HAP-1 (cell line): ENCODE results near the gene ILK.

Source experiments
- DNase-seq, 2 experiments: peaks; one replicate each; pipeline ENCODE4 v3.0.0-alpha.2; 2016 to 2020; ENCODE audit warnings: low spot score in 2 of 2
- H3K27me3 ChIP-seq: fragments of 250-450 bp; sonication (Bioruptor Pico); 2 replicates; pipeline ENCODE4 v1.5.1; 2020; ENCODE audit warnings: low read depth, mild to moderate bottlenecking, moderate library complexity
- H3K36me3 ChIP-seq: fragments of 250-450 bp; sonication (Bioruptor Pico); replicated peaks from 2 replicates; pipeline ENCODE4 v1.5.1; 2020; ENCODE audit warnings: mild to moderate bottlenecking
- H3K4me1 ChIP-seq: fragments of 250-450 bp; sonication (Bioruptor Pico); 2 replicates; pipeline ENCODE4 v1.5.1; 2020; ENCODE audit warnings: mild to moderate bottlenecking
- H3K4me3 ChIP-seq: fragments of 250-450 bp; sonication (Bioruptor Pico); 2 replicates; pipeline ENCODE4 v1.5.1; 2020; ENCODE audit warnings: mild to moderate bottlenecking, moderate library complexity
- H3K9me3 ChIP-seq: fragments of 250-450 bp; sonication (Bioruptor Pico); 2 replicates; pipeline ENCODE4 v1.5.1; 2020; ENCODE audit warnings: mild to moderate bottlenecking, moderate library complexity
- in situ Hi-C: fragments of 300-500 bp; cut with MboI; formaldehyde crosslinking; loops from 3 replicates; pipeline ENCODE4 v1.14.3; 2020; ENCODE audit warnings: low sequenced_read_pairs, inconsistent platforms, mixed read lengths

The ILK gene

DNA sequence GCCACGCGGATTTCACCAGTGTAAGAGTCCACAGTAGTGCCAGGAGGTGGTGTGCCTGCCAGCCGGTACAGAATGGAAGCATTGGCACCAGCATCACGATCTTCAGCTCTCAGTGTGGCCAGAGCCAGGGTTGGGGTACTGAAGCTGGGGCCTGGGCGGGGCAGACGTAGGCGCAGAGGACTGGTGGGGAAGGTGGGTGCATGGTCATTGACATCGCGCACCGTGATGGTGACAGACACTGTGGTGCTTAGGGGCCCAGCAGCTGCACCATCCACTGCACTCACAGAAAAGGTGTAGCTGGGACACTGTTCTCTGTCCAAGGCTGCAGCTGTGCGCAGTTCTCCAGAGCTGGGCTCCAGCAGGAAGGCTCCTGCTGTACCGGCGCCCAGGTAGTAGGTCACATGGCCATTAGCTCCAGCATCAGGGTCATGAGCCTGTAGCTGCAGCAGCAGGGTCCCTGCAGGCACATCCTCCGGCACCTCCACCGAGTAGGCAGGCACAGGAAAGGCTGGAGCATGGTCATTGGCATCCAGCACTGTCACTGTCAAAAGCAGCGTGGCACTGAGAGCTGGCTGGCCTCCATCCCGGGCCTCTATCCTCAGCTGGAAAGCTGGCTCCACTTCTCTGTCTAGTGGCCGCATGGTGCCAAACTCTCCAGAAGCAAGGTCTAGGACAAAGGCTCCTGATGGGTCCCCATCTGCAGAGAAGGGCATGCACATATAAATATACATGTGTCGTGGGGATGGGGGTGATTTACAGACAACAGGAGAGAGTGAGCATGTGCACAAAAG lies 23.6 kb downstream of the ILK start:
- no peaks in the 10 kb centered on the region for H3K36me3 ChIP-seq
- H3K4me3 ChIP-seq = no peak overlapping the region
- in situ Hi-C loops = no loop called here
- H3K9me3 ChIP-seq = no peaks in the 10 kb centered on the region
- no peaks in the 10 kb centered on the region for H3K27me3 ChIP-seq
- H3K4me1 ChIP-seq = no peaks in the 10 kb centered on the region
- DNase-seq = no peak

DNA sequence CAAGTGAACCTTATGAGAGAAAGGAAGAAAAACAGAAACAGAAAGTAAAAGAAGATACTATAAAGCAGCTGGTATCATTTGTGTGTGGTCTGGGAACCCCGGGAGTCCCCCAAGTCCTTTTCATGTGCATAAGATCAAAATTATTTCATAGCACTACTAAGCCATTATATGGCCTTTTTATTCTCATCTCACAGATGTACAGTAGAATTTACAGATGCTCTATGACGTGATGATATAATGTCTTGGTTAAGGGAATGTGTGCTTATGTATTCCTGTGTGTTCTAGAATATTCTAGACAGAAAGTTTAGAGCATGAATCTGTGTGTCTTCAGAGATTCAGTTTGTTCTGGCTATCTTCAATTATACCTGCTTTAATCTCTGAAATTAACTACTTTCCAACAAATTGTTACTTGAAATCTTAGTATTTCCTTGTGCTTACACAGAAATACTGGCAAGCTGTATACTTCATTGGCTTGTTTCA lies 24.2 kb downstream of the ILK start:
- no peak for DNase-seq
- Histone ChIP-seq H3K4me3 (no peak overlapping the region), H3K27me3 (no peaks in the 10 kb centered on the region), H3K9me3 (no peaks in the 10 kb centered on the region), H3K36me3 (no peaks in the 10 kb centered on the region), H3K4me1 (no peaks in the 10 kb centered on the region)
- in situ Hi-C loops = no loop called here

DNA sequence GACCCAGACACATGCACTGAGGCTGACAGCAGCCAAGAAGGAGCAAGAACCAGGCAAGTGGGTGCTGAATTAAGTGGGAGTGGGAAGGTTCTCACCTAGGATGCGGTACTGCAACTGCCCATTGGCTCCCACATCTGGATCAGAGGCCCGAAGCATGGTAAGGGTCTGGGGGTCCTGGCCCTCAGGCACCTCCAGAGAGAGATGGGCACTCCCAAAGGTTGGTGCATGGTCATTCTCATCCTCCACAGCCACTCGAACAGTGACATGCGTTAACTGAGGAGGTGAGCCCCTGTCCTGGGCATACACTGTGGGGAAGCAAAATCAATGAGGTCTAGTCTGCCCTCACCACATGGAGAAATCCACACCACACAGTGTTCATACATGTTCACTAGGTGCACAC lies 25.0 kb downstream of the ILK start:
- H3K27me3 ChIP-seq = no peaks in the 10 kb centered on the region
- no peaks in the 10 kb centered on the region for H3K36me3 ChIP-seq
- H3K9me3 ChIP-seq = no peaks in the 10 kb centered on the region
- in situ Hi-C loops = no loop called here
- no peaks in the 10 kb centered on the region for H3K4me1 ChIP-seq
- DNase-seq = no peak
- no peak overlapping the region for H3K4me3 ChIP-seq

DNA sequence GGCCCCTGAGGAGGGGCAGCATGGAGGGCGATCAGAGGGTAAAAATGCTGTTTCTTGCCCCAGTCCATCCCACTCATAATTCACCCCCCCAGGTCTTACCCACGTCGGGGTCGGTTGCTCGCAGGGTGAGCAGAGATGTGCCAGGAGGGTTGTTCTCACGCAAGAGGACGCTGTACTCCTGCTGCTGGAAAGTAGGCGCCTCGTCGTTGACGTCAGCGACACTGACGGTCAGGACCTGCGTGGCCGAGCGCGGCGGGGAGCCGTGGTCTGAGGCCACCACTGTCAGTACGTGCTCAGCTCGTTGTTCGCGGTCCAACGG lies 26.0 kb downstream of the ILK start:
- Histone ChIP-seq H3K4me1 (no peaks in the 10 kb centered on the region), H3K27me3 (no peaks in the 10 kb centered on the region), H3K36me3 (no peaks in the 10 kb centered on the region), H3K9me3 (no peaks in the 10 kb centered on the region), H3K4me3 (no peak overlapping the region)
- DNase-seq = no peak
- in situ Hi-C loops = no loop called here

DNA sequence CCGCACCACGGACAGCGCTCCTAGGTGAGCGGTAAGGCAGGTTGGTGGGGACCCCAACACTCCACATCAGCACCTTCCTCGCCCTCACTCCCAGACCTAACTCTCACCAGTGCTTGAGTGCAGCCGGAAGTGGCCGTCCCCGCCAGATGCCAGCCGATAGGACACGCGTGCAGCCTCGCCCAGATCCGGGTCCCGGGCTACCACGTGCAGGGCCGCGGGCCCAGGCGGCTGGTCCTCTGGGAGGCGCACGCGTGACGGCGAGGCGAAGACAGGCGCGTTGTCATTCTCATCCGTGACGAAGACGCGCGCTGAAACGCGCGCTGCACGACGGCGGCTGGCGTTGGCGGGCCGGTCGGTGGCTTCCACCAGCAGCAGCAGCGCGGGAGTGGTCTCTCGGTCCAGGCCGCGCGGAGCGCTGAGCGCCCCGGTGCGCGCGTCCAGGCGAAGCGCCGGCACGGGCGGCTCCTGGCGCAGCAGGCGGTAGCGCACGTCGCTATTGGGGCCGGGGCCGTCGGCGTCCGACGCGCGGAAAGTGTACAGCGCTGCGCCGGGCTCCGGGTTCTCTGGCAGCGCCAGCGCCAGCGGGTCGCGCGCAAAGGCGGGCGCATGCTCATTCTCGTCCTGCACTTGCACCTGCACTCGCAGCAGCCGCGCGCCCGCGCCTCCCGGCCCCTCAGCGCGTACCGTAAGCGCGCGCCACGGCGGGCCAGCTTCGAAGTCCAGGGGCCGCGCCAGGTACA lies 26.5 kb downstream of the ILK start:
- no peak overlapping the region for H3K4me3 ChIP-seq

DNA sequence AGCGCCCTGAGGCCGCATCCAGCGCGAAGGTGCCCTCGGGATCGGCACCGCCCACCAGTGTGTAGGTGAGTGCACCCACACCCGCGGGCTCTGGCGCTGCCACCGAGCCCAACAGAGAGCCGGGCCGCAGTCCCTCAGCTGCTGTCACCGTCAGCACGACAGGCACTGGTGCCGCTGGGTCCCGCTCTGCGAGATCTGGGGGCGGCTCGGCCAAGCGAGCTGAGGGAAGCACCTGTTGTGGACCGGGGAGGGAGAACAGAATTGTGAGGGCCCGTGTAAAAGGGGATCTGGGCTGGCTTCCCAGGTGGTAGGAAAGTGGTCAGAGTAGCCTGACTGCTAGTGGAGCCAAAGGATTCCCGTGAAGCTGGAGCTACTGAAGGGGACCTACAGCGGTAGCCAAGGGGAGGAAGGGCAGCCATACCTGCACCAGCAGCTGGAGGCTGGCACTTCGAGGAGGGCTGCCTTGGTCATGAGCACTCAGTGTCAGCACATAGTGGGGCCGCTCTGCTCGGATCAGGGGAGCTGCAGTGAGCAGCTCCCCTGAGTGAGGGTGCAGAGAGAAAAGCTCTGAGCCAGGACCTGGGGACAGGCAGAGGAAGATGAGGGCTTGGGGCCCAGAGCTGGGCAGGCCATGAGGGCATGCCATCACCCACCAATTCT lies 27.2 kb downstream of the ILK start:
- H3K4me3 ChIP-seq = no peak overlapping the region
- in situ Hi-C loops = no loop called here
- no peaks in the 10 kb centered on the region for H3K9me3 ChIP-seq
- no peaks in the 10 kb centered on the region for H3K4me1 ChIP-seq
- DNase-seq = no peak
- H3K27me3 ChIP-seq = no peaks in the 10 kb centered on the region
- H3K36me3 ChIP-seq = no peaks in the 10 kb centered on the region

More for the DNA sequence above, 26.5 kb downstream of the ILK start:
- in situ Hi-C loops = no loop called here
- H3K4me1 ChIP-seq = no peaks in the 10 kb centered on the region
- DNase-seq = no peak
- H3K36me3 ChIP-seq = no peaks in the 10 kb centered on the region
- no peaks in the 10 kb centered on the region for H3K9me3 ChIP-seq
- no peaks in the 10 kb centered on the region for H3K27me3 ChIP-seq

DNA sequence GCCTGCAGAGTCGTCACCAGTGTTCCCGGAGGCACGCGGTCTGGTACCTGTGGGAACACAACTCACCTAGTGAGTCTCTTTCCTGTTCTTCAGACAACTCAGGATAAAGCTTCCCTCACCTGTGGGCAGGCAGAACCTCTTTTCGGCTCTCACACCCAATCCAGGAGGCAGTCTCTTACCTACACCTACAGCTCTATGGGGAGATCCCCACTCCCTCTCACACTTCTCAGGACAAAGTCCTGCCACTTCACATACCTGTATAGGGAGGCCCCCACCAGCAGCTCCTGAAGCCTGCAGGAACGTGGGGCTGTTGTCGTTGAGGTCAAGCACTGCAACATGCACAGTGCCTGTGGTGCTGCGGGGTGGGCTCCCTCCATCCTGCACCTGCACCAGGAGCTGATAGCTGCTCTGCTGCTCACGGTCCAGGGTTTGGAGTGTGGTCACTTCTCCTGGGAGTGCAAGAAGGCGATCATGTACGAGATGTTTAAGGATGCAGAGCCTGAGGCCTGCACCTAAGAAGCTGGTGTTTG lies 27.9 kb downstream of the ILK start:
- Histone ChIP-seq H3K9me3 (no peaks in the 10 kb centered on the region), H3K4me1 (no peaks in the 10 kb centered on the region), H3K36me3 (no peaks in the 10 kb centered on the region), H3K27me3 (no peaks in the 10 kb centered on the region), H3K4me3 (no peak overlapping the region)
- no peak for DNase-seq
- in situ Hi-C loops = no loop called here

DNA sequence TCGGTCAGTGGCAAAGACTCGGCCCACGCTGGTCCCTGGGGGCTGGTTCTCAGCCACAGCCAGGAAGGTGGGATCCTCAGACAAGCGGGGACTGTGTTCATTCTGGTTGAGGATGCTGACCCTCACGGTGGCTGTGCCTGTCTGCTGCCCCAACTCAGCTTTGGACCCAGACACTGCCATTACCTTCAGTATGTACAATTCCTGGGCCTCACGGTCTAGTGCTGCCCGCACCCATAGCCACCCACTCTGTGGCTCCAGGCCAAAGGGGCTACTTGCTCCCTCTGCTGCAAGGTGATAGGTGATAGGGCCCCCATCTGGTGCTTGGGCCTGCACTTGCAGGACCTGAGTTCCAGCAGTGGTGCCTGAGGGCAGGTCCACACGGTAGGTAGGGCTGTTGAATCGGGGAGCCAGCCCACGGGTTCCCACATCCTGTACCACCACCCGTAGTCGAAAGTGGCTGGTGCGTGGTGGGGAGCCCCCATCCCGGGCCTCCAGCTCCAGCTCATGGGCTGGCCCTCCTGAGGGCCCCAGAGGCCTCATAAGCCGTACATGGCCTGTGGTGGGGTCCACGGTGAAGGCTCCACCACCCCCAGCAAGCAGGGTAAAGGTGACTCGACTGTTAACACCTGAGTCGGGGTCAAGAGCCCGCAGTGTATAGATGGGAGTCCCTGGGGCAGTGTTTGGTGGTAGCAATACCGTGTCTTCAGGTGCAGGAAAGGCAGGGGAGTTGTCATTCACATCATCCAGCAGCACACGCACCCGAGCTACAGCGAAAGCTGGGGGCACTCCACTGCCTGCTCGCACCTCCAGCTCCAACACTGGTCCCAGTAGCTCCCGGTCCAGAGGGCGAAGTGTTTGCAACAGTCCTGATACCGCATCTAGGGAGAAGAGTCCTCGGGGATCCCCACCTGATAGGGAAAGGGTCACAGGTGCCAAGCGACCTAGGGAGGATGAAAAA lies 28.8 kb downstream of the ILK start:
- Histone ChIP-seq H3K4me1 (no peaks in the 10 kb centered on the region), H3K27me3 (no peaks in the 10 kb centered on the region), H3K4me3 (no peak overlapping the region), H3K9me3 (no peaks in the 10 kb centered on the region), H3K36me3 (no peaks in the 10 kb centered on the region)
- in situ Hi-C loops = no loop called here
- DNase-seq = no peak

DNA sequence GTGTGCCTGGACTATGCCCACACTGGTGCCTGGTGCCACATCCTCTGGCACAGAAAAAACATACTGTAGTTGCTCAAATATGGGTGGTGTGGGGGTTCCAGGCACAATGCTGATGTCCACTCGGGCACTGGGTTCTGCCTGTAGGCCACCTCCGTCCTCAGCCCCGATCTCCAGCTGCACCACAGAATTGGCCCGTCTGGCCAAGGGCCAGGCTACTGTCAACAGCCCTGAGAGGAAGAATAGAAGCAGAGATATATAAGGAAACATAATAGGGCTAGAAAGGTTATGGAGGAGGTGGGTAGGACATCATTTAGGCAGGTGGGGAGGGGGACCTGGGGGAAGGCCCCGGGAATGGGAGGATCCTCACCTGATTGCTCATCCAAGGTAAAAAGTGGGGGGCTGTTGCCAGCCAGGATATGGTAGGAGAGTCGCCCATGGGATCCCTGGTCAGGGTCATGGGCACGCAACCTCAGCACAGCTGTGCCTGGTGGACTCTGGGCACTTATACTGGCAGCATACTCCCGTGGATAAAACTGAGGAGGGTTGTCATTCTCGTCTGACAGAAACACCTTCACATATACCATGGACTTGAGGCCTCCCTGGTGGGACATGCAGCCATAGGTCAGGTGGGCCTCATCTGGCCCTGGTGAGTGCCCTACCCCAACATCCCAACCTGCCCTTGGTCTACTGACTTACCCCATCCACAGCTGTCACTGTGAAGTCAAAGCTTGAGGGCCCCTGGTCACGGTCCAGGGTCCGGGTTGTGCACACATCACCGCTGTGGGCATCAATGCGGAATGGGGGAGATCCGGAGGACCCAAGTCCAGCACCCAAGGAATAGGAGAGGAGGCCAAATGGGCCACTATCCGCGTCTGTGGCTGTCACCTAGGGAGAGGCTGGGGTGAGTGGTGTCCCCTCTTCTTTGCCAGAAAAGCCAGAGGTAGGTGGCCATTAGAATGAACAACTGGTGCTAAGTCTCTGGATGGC lies 30.1 kb downstream of the ILK start:
- Histone ChIP-seq H3K36me3 (no peaks in the 10 kb centered on the region), H3K4me3 (no peak overlapping the region), H3K27me3 (no peaks in the 10 kb centered on the region), H3K9me3 (no peaks in the 10 kb centered on the region), H3K4me1 (no peaks in the 10 kb centered on the region)
- in situ Hi-C loops = no loop called here
- DNase-seq = no peak

DNA sequence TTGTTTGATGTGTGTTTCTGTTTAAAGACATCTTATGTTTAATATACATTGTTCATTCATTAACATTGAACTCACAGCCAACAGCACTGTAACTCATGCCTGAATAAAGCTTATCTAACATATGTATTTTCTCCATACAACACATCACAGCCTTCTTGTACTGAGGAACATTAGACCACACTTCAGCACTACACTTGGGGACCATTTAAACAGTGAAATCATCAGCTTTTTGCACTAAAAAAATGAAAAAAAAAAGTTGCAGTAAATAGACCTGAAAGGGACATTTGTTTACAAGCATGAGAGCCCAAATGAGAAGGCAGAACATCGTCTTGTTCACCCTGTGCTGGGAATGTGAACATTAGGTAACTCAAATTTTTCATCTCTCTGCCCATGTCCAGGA lies 31.0 kb downstream of the ILK start:
- Histone ChIP-seq H3K9me3 (no peaks in the 10 kb centered on the region), H3K27me3 (no peaks in the 10 kb centered on the region), H3K4me3 (no peak overlapping the region), H3K36me3 (no peaks in the 10 kb centered on the region), H3K4me1 (no peaks in the 10 kb centered on the region)
- in situ Hi-C loops = no loop called here
- no peak for DNase-seq

DNA sequence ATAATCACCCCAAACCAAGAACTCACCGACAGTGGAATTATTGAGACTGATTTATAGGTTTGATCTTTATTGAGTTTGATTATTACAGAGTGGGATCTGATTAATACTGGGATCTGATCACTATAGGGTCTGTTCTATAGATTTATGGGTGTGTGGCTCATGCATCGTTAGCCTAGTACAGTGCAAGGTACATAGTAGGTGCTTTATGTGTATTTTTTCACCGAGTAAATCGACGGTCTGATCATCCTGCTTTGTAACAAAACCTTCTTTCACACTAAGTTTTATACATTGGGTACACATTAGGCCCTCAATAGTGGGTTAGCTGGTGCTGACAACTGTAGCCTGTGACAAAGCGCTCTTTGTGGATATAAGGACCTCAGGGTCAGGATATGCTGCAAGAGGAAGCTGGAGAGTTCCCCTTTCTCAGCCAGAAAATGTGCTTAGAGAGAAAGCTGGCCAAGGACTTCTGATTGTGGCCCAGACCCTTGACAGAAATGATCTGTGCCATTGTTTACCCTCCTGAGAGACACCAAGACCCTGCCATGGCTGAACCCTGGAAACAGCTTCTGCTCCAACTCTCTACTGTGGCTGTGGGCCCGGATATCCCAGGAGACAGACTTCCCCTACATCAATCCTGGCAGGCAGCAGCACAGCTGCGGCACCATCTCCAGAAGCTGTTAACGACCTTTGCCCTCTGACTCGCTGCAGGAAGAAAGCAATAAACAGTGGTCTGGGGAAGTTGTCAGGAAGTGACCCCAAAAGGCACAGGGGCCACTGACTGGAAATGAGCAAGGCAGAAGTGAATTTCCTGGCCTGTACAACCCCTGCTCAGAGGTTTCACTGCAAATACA lies 31.7 kb downstream of the ILK start:
- H3K4me1 ChIP-seq = no peaks in the 10 kb centered on the region
- H3K27me3 ChIP-seq = no peaks in the 10 kb centered on the region
- in situ Hi-C loops = no loop called here
- H3K9me3 ChIP-seq = no peaks in the 10 kb centered on the region
- H3K4me3 ChIP-seq = no peak overlapping the region
- no peak for DNase-seq
- no peaks in the 10 kb centered on the region for H3K36me3 ChIP-seq

DNA sequence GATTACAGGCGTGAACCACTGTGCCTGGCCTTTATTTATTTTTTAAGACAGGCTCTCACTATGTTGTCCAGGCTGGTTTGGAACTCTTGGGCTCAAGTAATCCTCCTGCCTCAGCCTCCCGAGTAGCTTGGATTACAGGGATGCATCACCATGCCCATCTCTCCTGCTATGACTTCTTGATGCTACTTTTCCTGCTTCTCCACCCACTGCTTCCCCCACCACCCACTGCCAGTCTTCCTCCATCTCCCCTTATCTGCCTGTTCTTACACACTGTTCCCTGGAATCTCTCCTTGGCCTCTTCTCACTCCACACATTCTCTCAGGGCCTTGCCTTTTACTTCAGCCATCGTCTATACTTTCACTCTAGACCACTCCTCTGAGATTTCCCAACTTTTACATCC lies 32.9 kb downstream of the ILK start:
- no peaks in the 10 kb centered on the region for H3K27me3 ChIP-seq
- H3K9me3 ChIP-seq = no peaks in the 10 kb centered on the region
- H3K4me1 ChIP-seq = no peaks in the 10 kb centered on the region
- in situ Hi-C loops = no loop called here
- H3K4me3 ChIP-seq = no peak overlapping the region
- H3K36me3 ChIP-seq = no peaks in the 10 kb centered on the region
- no peak for DNase-seq
